ENCODE results near the gene C4B.
"Not testable (repeated sequence)": the region's sequence is repeated elsewhere in the genome, so short reads cannot be mapped to it uniquely, and the experiment has no call there.

Gene C4B

GRCh38 chr6:31981744-31982143 lies 32.9 kb upstream of the C4B start, which contains the start of gene C4A:
C4A (plus strand) TSS chr6:31982057; CDS start chr6:31982108, 51 bp downstream.
- not testable (repeated sequence) for H3K9me2 ChIP-seq (replicated peaks; ENCODE audit: insufficient read depth, low read length)

GRCh38 chr6:31989363-31989762 lies 25.2 kb upstream of the C4B start:
- not testable (repeated sequence) for H3K36me3 ChIP-seq (replicated peaks; ENCODE audit: insufficient read depth, low read length); H3K9me2 ChIP-seq (replicated peaks; ENCODE audit: insufficient read depth, low read length); H2AFZ ChIP-seq (ENCODE audit: low read length); H3K4me2 ChIP-seq (ENCODE audit: low read depth, low read length); H3K9me3 ChIP-seq (replicated peaks; ENCODE audit: insufficient read depth, low read length); H3K27me3 ChIP-seq (replicated peaks; ENCODE audit: insufficient read depth, low read length); H3F3A ChIP-seq (ENCODE audit: insufficient read depth, low read length); H3K9ac ChIP-seq (ENCODE audit: low read length); H3K79me2 ChIP-seq (ENCODE audit: low read length); H3K4me1 ChIP-seq (ENCODE audit: low read length); H3K27ac ChIP-seq (ENCODE audit: low read length); H3K4me3 ChIP-seq (ENCODE audit: low read length); DNase-seq; H4K20me1 ChIP-seq (ENCODE audit: insufficient read depth, low read length)

More at GRCh38 chr6:31981744-31982143, 32.9 kb upstream of the C4B start, which contains the start of gene C4A:
- H3F3A ChIP-seq (ENCODE audit: insufficient read depth, low read length); H3K9me3 ChIP-seq (replicated peaks; ENCODE audit: insufficient read depth, low read length); H3K4me3 ChIP-seq (ENCODE audit: low read length); H3K27ac ChIP-seq (ENCODE audit: low read length); H3K4me1 ChIP-seq (ENCODE audit: low read length); H3K27me3 ChIP-seq (replicated peaks; ENCODE audit: insufficient read depth, low read length); H2AFZ ChIP-seq (ENCODE audit: low read length); H4K20me1 ChIP-seq (ENCODE audit: insufficient read depth, low read length); DNase-seq; H3K4me2 ChIP-seq (ENCODE audit: low read depth, low read length); H3K36me3 ChIP-seq (replicated peaks; ENCODE audit: insufficient read depth, low read length); H3K79me2 ChIP-seq (ENCODE audit: low read length); H3K9ac ChIP-seq (ENCODE audit: low read length): not testable (repeated sequence)

GRCh38 chr6:31994421-31994820 lies 20.2 kb upstream of the C4B start:
- H4K20me1 ChIP-seq (ENCODE audit: insufficient read depth, low read length); H3K27me3 ChIP-seq (replicated peaks; ENCODE audit: insufficient read depth, low read length); DNase-seq; H3K9me2 ChIP-seq (replicated peaks; ENCODE audit: insufficient read depth, low read length); H3K79me2 ChIP-seq (ENCODE audit: low read length); H3K4me1 ChIP-seq (ENCODE audit: low read length); H2AFZ ChIP-seq (ENCODE audit: low read length); H3K27ac ChIP-seq (ENCODE audit: low read length); H3K9ac ChIP-seq (ENCODE audit: low read length); H3K36me3 ChIP-seq (replicated peaks; ENCODE audit: insufficient read depth, low read length); H3F3A ChIP-seq (ENCODE audit: insufficient read depth, low read length); H3K9me3 ChIP-seq (replicated peaks; ENCODE audit: insufficient read depth, low read length); H3K4me2 ChIP-seq (ENCODE audit: low read depth, low read length); H3K4me3 ChIP-seq (ENCODE audit: low read length): not testable (repeated sequence)

DNA sequence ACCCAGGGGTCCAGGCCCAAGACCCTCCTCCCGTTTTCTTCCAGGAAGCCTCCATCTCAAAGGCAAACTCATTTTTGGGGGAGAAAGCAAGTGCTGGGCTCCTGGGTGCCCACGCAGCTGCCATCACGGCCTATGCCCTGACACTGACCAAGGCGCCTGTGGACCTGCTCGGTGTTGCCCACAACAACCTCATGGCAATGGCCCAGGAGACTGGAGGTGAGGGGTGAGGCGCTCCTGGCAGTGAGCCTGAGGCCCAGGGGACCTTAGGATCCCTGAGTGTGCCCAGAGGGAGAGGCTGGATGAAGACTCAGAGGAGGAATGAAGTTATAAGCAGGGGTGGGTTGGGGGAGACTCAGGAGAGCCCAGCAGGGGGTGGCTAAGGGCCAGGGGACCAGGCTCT lies 18.2 kb upstream of the C4B start:
- H3K9me3 ChIP-seq (replicated peaks; ENCODE audit: insufficient read depth, low read length); H4K20me1 ChIP-seq (ENCODE audit: insufficient read depth, low read length); H3K9ac ChIP-seq (ENCODE audit: low read length); H2AFZ ChIP-seq (ENCODE audit: low read length); H3K36me3 ChIP-seq (replicated peaks; ENCODE audit: insufficient read depth, low read length); H3K4me2 ChIP-seq (ENCODE audit: low read depth, low read length); H3F3A ChIP-seq (ENCODE audit: insufficient read depth, low read length); H3K9me2 ChIP-seq (replicated peaks; ENCODE audit: insufficient read depth, low read length); H3K4me3 ChIP-seq (ENCODE audit: low read length); H3K4me1 ChIP-seq (ENCODE audit: low read length); DNase-seq; H3K27ac ChIP-seq (ENCODE audit: low read length); H3K27me3 ChIP-seq (replicated peaks; ENCODE audit: insufficient read depth, low read length); H3K79me2 ChIP-seq (ENCODE audit: low read length): not testable (repeated sequence)

DNA sequence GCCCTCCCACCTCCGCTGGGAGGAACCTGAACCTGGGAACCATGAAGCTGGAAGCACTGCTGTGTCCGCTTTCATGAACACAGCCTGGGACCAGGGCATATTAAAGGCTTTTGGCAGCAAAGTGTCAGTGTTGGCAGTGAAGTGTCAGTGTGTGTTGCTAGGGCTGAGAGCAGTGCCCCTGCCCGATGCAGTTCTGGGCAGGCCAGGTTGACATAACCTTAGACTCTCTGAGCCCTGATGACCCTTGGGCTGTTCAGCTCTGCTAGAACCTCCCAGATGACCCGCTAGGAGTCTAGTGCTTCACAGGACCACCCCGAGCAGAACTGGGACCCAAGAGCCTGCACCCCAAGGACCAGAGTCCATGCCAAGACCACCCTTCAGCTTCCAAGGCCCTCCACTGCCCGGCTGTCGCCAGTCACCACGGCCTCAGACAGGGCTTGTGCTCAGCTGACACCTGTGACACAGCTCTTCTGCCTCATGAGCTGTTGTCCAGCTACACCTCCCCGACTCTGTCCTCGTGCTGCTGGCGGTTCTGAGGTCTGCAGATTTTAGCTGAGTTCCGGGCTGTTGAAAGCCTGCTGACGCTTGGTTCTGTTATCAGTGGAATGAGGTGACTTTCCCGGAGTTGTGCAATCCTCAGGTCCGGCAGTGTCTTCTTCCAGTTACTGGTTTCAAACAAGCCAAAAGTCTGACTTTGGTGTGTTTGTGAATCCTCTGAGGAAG lies 11.9 kb upstream of the C4B start:
- not testable (repeated sequence) for H3K36me3 ChIP-seq (replicated peaks; ENCODE audit: insufficient read depth, low read length); H4K20me1 ChIP-seq (ENCODE audit: insufficient read depth, low read length); H3K27me3 ChIP-seq (replicated peaks; ENCODE audit: insufficient read depth, low read length); H3K4me1 ChIP-seq (ENCODE audit: low read length); H3K27ac ChIP-seq (ENCODE audit: low read length); H3K4me3 ChIP-seq (ENCODE audit: low read length); DNase-seq; H3K9me3 ChIP-seq (replicated peaks; ENCODE audit: insufficient read depth, low read length); H3K9me2 ChIP-seq (replicated peaks; ENCODE audit: insufficient read depth, low read length); H3K9ac ChIP-seq (ENCODE audit: low read length); H3F3A ChIP-seq (ENCODE audit: insufficient read depth, low read length); H3K4me2 ChIP-seq (ENCODE audit: low read depth, low read length); H2AFZ ChIP-seq (ENCODE audit: low read length); H3K79me2 ChIP-seq (ENCODE audit: low read length)

GRCh38 chr6:32003301-32003700 lies 11.3 kb upstream of the C4B start:
- H3K4me2 ChIP-seq (ENCODE audit: low read depth, low read length); H3K9me2 ChIP-seq (replicated peaks; ENCODE audit: insufficient read depth, low read length); H3K27me3 ChIP-seq (replicated peaks; ENCODE audit: insufficient read depth, low read length); H3K9ac ChIP-seq (ENCODE audit: low read length); H4K20me1 ChIP-seq (ENCODE audit: insufficient read depth, low read length); H3K4me1 ChIP-seq (ENCODE audit: low read length); H3K36me3 ChIP-seq (replicated peaks; ENCODE audit: insufficient read depth, low read length); H3K4me3 ChIP-seq (ENCODE audit: low read length); H3K9me3 ChIP-seq (replicated peaks; ENCODE audit: insufficient read depth, low read length); H2AFZ ChIP-seq (ENCODE audit: low read length); H3F3A ChIP-seq (ENCODE audit: insufficient read depth, low read length); H3K27ac ChIP-seq (ENCODE audit: low read length); DNase-seq; H3K79me2 ChIP-seq (ENCODE audit: low read length): not testable (repeated sequence)

GRCh38 chr6:32004393-32004792 lies 10.2 kb upstream of the C4B start:
- not testable (repeated sequence) for H3K27ac ChIP-seq (ENCODE audit: low read length); H3K4me1 ChIP-seq (ENCODE audit: low read length); H4K20me1 ChIP-seq (ENCODE audit: insufficient read depth, low read length); H3K27me3 ChIP-seq (replicated peaks; ENCODE audit: insufficient read depth, low read length); DNase-seq; H3K4me2 ChIP-seq (ENCODE audit: low read depth, low read length); H3F3A ChIP-seq (ENCODE audit: insufficient read depth, low read length); H3K9ac ChIP-seq (ENCODE audit: low read length); H2AFZ ChIP-seq (ENCODE audit: low read length); H3K4me3 ChIP-seq (ENCODE audit: low read length); H3K9me2 ChIP-seq (replicated peaks; ENCODE audit: insufficient read depth, low read length); H3K9me3 ChIP-seq (replicated peaks; ENCODE audit: insufficient read depth, low read length); H3K36me3 ChIP-seq (replicated peaks; ENCODE audit: insufficient read depth, low read length); H3K79me2 ChIP-seq (ENCODE audit: low read length)

DNA sequence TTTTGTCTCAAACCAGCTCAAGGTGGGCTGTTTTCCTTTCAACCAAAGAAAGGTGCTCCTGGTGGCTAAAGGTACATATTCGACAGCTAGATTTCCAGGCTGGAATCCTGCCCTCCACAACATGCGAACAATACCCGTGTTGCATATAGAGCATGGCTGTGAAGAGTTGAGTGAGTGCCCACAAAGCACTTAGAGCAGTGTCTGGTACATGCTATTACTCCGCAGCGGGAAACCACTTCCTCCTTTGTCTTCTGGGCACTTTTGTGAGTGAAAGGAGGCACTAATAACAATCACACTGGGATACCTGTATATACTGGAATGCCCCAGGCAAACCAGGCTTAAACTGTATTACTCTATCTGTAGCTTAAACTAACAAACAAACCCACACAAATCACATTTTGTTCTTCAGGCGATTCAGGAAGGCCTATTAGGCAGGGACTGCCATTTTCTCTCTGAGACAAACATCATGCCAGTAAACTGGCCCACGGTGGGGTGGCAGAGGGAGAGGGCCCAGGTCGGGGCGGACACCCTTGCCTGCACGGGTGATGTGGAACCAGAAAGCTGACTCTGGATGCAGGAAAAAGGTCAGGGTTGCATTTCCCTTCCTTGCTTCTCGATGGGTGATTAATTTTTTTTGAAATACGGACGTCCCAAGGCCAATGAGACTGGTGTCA lies 9.6 kb upstream of the C4B start:
- not testable (repeated sequence) for DNase-seq; H3F3A ChIP-seq (ENCODE audit: insufficient read depth, low read length); H3K4me3 ChIP-seq (ENCODE audit: low read length); H3K27me3 ChIP-seq (replicated peaks; ENCODE audit: insufficient read depth, low read length); H3K79me2 ChIP-seq (ENCODE audit: low read length); H3K27ac ChIP-seq (ENCODE audit: low read length); H3K4me1 ChIP-seq (ENCODE audit: low read length); H3K9me2 ChIP-seq (replicated peaks; ENCODE audit: insufficient read depth, low read length); H3K9me3 ChIP-seq (replicated peaks; ENCODE audit: insufficient read depth, low read length); H4K20me1 ChIP-seq (ENCODE audit: insufficient read depth, low read length); H3K36me3 ChIP-seq (replicated peaks; ENCODE audit: insufficient read depth, low read length); H2AFZ ChIP-seq (ENCODE audit: low read length); H3K4me2 ChIP-seq (ENCODE audit: low read depth, low read length); H3K9ac ChIP-seq (ENCODE audit: low read length)
